Stimulated activated CD8-positive, alpha-beta memory T cell treated with anti-CD3 and anti-CD28 coated beads, Interleukin-12 subunit alpha, Interleukin-12 subunit beta, amount 100 ng/mL, for 1 hour (primary cell): ENCODE measurements around the gene MSI2.
"Not testable (repeated sequence)": the region's sequence is repeated elsewhere in the genome, so short reads cannot be mapped to it uniquely, and the experiment has no call there.

Experiments used
- DNase-seq: peaks from one replicate; pipeline ENCODE4 v3.0.0-alpha.2; 2020; ENCODE audit warnings: low read depth

MSI2 gene

GRCh38 chr17:57484826-57485565 is 228.7 kb downstream of the MSI2 start:
- DNase-seq, result no peak

GRCh38 chr17:57485566-57485865 is 229.2 kb downstream of the MSI2 start:
- no peak for DNase-seq

DNA sequence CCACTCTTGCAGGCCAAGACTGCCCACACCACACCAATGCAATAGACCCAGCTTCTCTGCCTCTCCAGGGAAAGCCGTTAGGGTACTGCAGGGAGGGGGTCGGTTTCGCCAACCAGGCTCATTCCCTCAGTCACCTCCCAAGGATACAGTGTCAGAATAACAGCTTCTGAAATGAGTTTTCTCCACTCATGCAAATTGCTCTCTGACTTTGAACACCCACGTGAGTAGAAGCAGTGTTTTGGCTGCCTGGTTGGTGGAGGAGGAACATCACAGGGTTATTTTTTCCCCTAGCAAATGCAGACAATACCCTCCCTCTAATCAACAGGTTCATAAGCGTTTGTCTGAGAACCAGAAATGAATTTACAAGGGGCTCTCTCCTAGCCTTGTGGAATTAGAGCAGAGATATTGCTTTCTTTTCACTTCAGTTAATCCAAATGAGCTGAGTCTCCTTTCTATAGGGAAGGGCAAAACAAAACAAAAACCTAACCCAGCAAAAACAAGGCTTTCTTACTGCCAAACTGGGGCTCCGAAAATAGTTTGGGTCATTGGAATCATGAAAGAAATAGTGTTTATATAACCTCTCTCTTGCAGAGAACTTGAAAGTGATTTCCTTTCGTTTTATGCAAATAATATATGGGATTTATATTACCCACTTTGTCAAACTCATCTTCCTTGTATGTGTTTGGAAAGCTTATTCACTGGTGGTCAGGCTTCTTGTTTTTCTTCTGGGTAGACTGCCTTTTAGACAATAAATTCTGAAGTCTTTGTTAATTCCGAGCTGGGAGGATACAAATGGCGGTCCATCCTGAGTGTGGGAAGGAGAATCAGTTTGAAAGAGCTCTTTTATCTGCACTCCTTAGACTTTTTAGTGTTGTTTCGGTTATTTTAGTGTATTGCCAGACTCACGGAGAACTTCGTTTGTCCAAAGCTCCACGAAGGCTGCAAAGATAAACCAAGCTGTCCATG is 229.9 kb downstream of the MSI2 start:
- no peak for DNase-seq

DNA sequence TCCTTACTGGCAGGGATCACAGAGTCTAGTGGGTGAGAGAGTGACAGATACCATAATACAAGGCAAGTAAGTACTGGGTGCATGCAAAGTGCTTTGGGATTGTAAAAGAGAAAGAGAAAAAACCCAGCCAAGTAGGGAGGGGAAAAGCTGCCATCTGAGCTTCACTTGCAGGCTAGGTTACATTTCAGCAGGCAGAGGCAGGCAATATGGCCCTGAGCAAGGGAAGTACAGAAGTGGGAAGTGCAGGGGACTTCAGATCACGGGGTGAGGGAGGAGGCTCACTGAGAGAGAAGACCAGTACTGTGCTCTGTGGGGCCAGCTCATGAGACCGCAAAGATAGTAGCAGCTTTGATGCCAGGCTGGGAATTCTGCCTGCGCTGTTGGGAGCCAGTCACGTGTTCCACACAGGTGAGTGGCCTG is 230.6 kb downstream of the MSI2 start:
- DNase-seq, result no peak

GRCh38 chr17:57487573-57487972 is 231.2 kb downstream of the MSI2 start:
- no peak for DNase-seq

GRCh38 chr17:57488856-57489255 is 232.5 kb downstream of the MSI2 start:
- DNase-seq, result no peak

GRCh38 chr17:57489321-57489720 is 233.0 kb downstream of the MSI2 start:
- no peak for DNase-seq

GRCh38 chr17:57490111-57490845 is 234.0 kb downstream of the MSI2 start:
- no peak for DNase-seq

- DNase-seq, result no peak
Measured at GRCh38 chr17:57490890-57491289, 234.6 kb downstream of the MSI2 start.

DNA sequence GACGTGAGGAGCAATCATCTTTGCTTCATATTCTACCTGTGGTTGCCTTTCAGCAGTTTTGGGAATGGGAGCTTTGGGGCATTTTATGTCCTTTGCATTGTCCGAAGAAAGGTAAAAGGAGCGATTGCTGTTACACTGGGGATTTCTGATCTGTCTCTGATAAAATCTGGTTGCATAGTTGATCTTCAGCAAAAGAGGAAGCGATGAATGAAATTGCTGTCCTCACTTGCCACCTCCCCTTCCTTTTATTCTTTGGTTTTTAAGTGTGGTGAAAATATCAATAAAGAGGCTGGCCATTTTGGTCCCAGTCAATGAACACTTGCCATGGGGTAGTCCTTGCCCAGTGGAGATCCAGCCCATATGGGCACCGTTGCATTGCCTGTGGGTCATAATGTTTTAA is 236.8 kb downstream of the MSI2 start:
- DNase-seq, result no peak

DNA sequence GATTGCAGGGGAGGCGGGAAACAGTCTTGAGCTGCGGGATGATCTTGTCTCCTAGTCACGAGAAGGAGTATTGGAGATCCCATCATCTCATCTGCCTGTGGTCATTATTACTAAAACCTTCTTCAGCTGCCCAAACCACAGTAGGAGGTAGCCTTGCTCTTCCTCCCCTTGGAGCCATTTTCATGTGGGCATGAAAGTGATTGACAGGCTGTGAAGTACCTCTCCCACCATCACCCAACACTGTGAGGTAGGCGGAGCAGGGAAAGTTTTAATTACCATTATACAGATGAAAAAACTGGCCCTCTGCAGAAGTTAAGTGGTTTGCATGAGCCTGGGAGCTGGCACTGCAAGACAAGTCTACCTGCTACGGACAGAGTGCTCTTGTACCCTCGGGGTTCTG is 237.3 kb downstream of the MSI2 start:
- DNase-seq, result no peak

- DNase-seq, result no peak
Measured at GRCh38 chr17:57494443-57494842, 238.1 kb downstream of the MSI2 start.

- no peak for DNase-seq
Measured at GRCh38 chr17:57495771-57496170, 239.4 kb downstream of the MSI2 start.

DNA sequence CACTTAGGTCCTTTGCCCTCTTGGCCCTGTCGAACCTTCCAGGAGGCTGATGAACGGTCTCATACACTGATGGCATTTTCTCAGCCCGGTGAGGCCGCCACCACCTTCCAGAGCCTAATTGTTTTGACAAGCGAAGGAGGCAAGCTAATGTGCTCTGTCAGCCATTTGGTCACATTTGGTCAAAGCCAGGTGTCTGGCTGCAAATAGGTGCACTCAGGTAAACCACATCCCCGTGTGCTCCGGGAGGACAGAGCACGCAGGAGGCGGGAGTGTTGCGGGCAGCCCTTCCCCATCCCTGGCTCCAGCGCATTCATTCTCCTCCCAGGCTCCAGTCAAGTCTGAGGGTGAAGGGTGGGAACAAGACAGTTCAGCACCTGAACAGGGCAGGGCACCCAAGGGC is 240.1 kb downstream of the MSI2 start:
- DNase-seq, result no peak

DNA sequence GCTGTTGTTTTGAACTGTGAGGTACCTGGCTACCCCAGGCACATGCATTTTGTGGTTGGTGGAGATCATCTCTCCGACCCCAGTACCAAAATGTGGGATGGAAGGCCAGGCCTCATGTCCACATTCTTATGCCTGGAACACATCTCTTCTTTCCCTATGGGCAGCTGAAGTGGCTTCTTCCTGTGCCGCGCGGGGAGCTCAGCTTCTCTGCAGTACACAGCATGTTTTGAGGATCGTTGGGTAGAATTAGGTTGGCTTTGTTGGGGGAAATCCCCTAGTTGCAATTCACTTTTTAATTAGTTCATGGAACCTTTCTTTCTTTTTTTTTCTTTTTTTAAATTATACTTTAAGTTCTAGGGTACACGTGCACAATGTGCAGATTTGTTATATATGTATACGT is 242.1 kb downstream of the MSI2 start:
- no peak for DNase-seq

DNA sequence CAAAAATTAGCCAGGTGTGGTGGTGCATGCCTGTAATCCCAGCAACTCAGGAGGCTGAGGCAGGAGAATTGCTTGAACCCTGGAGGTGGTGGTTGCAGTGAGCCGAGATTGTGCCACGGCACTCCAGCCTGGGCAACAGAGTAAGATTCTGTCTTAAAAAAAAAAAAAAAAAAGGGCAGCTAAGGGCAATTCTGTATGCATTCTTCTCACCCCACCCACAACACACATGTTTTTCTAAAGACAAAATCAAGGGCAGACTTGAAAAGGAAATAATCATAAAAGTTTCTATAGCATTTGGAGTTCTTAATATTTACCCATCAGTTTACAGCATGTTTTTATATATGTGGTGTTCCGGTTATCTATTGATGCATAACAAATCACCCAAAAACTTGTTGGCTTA is 242.9 kb downstream of the MSI2 start:
- DNase-seq, result not testable (repeated sequence)

- no peak for DNase-seq
Measured at GRCh38 chr17:57499648-57500049, 243.3 kb downstream of the MSI2 start.

- DNase-seq, result no peak
Measured at GRCh38 chr17:57501016-57501415, 244.7 kb downstream of the MSI2 start.

DNA sequence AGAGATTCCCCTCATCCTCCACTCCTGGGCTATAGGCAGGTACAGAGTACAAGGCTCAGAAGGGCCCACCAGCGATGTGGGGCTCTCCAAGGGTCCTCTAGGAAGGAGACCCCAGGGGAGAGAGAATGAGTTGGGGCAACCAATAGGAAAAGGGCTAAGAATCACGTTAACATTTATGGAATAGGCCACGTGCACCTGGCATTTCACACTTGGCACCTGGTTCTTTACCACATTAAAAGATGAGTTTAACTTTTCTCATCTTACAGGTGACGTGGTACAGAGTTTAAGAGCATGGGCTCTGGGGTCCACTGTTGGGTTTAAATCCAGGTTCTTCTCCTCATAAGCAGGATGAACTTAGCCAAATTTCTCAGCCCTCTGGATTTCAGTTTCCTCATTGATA is 245.7 kb downstream of the MSI2 start:
- DNase-seq, result no peak

DNA sequence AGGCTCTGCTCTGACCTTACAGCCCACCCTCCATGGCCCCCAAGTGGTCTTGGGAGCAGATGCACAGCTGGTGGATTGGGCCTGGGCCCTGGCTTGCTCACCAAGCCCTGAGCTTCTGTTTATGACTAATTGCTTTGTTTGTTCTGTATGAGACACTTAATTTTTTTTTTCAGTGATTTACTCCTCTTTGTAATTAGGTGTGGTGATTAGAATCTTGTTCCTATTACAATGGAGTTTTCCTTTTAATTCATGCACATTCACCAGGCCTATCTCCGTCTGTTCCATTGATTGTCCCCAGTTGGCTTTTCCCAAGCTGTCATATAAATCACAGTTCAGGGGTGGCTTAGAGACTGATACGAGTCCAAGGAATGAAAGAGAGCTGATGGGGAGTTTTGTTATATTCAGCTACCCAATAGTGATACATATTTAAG is 246.5 kb downstream of the MSI2 start:
- no peak for DNase-seq

GRCh38 chr17:57504208-57504607 is 247.9 kb downstream of the MSI2 start:
- DNase-seq, result no peak
